ENCODE data around the gene KIAA1958. TPM values are rescaled to one million over a fixed set of nuclear protein-coding genes. Genes with fewer than 3 reads are reported as not detected.

The KIAA1958 gene
- total RNA-seq, 1 donor from 2014 or later: 1.4 TPM

Other genes with a start within 250 kb of the KIAA1958 start
- gene PTBP3, start 153.2 kb upstream of the KIAA1958 start, total RNA-seq: 38.0 and 46.7 TPM in 2 replicates
- gene HSDL2, start 106.7 kb upstream of the KIAA1958 start, total RNA-seq: 41.3 and 58.5 TPM in 2 replicates
- 15.6 and 27.0 TPM in 2 replicates for gene INIP, start 231.3 kb downstream of the KIAA1958 start, total RNA-seq

Data from myocyte (in vitro differentiated cells).